NCI-H2227 treated with DMSO at 0.1 percent for 48 hours (cell line): ENCODE results near the gene DYRK1A.

ENCODE experiments used
- DNase-seq: peaks from one replicate; lab custom pipeline; 2025; lab: John Stamatoyannopoulos, UW

Gene DYRK1A

DNA sequence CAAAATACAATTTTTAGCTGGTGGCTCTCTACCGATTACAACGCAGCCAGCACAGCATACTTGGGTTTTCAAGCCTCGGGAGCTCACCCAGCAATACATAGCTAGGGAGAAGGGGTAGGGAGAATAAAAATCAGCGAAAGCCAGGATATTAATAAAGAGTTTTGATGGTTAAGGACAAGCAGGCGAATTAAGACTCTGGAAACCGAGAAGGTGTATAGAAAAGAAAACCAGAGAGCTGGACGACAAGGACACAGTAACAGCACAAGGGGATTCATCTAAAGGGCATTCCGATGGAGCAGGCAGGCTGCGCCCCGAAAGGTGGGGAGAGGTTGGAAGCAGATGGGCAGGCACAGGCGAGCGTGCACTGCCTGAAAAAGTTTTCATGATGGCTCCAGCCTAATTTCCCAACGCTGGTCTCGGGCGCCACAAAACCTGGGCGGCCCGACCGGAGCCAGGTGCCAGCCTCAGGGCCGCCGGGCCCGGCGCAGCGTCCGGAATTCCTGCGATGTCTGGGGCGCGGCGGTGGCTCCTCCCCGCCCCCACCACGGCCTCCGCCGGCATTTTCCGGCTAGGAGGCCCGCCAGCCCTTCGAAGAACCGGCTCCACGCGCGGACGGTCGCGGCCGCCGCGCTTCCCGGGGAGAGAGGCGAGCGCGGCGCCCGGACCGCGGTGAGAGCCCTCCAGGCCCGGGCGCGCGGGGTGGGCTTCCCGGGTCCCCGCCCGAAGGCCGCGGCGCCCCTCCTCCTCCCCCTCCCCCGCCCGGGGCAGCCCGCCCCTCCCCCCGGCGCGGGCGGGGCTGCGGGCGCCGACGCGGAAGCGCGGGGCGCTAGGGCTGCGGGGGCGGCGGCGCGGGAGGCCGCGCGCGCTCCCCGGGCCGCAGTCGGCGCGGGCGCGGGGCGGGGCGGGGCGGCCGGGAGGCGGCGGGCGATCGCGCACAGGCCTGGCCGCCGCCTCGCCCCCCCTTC is 774 bp upstream of the DYRK1A start:
- peak; percentile 55 for DNase-seq

DNA sequence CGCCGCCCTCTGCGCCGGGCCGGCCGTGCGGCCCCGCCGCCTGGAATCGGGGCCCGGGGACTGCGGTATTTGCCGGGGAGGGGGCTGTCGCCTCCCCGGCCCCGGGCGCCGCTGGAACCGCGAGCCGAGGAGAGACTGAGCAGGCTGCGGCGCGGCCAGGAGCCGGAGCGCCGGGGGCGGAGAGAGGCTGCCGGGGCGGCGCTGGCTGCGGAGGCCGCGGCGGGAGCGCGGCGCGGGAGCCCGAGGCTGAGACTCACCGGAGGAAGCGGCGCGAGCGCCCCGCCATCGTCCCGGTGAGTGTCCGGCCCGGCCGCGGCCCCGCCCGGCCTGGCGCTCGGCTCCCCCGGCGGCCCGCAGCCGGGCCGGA is 746 bp downstream of the DYRK1A start:
- DNase-seq = no peak

DNA sequence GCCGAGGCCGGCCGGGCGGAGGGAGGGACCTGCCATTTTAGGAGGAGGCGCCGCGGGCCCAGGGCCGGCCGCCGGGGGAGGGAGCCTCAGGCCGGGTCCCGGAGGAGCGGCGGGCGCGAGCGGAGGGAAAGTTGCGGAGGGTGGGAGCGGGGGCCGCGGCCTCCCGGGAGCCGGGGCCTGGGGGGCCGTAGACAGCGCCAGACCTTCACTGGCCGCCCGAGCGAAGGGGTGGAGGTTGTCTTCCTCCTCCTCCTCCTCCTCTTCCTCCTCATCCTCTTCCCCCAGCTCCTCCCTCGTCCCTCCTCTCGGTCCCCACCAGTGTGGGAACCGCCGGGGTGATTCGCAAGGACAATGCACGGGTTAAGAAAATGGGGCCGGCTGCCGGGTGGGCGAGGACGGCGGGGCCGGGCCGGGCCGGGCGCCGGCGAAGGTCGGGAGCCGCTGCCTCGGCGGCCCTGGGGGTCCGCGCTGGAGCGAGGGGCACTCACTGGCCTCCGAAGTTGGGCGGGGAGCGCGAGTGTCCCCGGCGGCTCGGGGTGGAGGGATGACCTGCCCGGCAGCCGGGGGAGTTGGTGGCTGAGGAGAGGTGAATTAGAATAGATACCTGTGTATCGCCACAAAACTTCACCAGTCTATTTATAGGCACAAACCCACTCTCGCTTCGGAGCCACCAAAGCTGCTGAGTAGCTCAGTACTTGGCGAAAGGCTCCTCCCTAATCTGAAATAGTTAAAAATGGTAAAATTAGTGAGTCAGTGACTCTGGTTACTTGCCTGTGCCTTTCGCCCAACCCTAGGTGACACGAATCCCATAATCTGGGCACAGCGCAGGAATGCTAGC is 1.3 kb downstream of the DYRK1A start:
- no peak for DNase-seq

DNA sequence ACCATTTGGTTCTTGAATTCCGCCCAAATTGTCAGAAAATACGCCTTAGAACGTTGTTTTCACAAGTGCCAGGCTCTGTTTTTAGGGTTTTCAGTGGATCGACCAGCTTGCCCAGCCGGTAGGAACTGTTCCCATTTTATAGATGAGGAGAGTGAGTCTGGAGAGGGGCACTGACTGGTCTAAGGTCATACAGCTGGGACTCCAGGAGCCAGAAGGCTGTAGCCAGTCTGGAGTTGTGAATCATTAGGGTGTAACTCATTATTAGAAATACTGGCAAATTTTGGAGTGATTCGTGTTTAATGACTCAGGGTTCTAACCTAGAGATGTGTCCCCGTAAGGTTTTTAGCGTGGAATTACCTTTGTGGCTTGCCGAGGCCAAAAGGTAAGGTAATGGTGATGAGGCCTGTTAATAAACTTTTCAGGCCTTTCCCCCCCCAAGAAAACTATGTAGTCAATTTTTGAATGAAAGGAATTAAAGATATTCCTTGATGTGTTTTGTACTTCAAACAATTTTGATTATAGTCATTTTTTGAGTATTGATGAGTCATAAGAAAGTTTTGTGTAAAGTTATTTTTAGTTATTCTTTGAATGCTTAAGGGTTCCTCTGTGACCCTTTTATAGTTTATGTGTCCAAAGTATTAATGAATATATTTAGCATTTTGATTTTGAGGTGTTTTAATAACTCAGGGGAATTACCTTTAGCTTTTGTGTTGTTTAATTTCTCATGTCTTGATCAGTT is 2.1 kb downstream of the DYRK1A start:
- DNase-seq = no peak

DNA sequence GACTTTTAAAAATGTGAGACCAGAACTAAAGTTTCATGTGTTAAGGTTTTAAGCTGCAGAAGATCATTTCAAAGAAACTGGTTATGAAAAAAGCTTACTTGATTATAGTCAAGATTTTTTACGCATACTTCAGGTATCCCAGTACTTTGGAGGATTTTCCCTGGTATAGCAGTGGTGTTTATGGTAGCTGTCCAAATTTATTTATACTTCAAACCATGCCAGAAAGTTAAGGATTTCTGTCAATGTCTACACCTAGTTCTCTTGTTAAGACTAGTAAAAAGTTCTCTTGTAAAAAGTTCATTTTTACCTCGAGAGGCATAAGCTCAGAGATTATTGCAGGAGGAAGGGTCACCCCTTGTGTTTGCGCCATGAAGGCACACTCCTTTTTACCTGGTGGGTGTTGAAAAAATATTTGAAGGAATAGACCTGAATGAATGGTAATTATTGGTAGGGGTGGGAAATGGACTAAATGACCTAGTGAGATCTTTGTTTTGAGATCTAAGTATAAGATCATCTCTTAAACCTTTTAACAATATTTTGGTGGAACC is 2.8 kb downstream of the DYRK1A start:
- DNase-seq = no peak

DNA sequence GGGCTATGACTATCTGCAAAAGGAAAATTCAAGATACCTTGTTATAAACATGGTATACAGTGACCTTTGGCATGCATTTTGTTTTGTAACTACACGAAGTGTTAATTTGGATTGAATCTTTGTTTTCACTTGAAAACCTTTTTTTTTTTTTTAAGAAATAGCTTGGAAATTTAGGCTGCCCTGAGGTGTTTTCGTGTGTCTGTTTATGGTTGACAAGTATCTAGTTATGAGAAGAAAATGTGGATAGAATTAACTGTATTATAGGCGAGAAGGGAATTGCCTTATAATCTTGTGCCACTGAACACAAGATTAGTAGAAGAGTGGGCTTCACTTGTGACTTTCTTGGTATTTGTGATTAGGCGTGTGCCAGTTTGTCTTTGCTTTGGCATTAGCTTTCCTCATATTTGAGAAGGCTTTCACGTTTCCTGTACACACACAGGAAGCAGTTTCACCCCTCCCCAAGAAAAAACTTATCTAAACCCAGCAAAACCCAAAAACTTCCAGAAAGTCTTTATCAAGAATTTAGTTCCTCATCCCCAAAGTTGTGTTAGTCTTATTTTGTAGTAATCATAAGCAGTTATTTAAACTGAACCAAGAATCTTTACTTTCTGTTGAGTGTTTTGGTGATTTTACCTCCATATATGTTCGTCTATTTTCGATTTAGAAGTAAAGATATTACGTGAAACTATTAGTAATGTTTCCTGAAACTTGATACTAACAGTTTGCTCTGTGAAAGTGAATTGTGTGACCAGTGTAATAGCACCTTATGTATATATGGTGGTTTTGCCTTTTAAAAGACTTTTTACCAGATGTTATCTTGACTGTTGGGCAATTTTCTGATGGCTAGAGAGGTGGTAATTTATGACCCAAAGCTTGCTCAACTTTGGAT is 3.8 kb downstream of the DYRK1A start:
- DNase-seq = no peak

DNA sequence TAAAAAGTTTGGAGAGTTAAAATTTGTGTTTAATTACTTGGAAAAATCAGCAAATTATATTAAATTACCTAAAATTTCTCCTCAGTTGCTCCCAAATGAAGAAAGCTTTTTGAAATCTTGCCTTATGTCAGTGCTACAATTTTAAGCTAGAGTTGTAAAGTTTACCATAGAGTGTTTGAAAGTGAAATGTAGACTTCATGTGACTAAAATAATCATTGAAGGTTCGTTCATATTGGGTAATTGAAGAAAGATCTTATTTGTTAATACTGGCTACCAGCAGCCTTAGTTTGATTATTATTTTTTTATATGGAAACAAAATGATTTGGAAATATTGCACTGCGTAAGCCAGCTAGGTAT is 4.4 kb downstream of the DYRK1A start:
- DNase-seq = no peak

DNA sequence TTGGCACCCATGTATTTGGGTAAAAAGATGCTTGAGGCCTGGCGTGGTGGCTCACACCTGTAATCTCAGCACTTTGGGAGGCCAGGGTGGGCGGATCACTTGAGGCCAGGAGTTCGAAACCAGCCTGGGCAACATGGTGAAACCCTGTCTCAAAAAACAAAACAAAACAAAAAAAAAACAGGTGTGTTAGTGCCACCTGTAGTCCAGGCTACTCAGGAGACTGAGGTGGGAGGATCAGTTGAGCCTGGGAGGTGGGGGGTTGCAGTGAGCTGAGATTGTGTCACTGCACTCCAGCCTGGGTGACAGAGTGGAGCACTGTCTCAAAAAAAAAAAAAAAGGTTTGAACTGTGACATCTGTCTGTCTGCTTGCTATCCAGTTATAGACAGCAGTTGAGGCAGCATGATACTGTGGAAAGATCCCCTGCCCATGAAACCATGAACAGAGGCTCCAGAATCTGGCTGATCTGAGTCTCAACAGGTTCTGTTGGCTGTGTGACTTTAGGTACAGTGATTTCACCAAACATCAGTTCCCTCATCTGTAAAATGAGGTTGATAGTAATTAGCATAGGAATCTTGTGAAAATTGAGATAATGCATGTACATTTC is 5.7 kb downstream of the DYRK1A start:
- DNase-seq = no peak

DNA sequence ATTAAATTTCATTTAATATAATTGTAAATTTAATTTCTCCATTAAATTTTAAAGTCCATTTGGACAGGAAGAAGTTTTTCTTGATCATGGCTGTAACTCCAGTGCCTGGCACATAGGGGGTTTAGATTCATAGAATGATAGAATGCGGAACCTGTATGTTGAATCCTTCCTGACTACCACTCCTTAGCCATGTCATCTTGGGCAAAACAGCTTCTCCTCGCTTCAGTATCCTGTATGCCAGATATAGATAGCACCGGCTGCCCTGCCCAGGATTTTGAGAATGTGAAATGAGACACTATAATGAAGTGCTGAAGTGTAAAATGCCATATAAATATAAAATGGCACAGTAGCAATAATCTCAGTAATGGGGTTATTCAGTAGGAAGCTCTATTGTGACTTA is 6.4 kb downstream of the DYRK1A start:
- DNase-seq = no peak

DNA sequence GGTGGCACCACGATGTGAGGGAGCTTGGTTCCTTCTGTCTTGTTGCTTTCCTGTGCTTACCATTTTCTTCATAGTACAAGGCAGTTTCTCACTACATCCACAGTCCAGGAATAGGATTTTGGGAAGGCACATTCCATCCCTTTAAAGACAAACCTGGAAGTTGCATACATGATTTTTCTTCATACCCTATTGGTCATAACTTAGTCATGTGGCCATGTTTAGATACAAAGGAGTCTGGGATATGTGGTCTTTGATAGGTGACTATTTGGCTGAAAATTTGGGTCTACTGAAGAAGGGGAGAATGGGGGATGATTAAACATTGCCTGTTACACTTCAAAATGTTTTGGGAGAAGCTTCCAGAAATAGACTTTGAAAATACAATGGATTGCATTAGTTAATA is 7.0 kb downstream of the DYRK1A start:
- DNase-seq = no peak

DNA sequence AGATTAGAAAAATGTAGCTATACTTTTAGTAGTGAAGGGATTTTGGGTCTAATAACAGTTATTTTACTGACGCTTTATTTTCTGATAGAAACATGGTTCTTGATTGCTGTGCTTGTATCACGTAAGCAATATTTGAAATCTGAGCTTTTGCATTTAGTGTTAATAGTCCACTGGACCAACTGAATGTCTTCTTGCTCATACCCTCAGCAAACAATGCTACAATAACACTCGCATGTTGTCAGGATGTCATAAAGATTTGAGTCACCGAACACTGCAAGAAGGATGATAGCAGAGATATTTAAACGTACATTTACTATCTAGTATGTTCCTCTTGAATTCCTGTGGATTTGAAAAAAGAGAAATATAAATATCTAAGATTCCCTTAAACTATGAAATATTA is 7.5 kb downstream of the DYRK1A start:
- DNase-seq = no peak

DNA sequence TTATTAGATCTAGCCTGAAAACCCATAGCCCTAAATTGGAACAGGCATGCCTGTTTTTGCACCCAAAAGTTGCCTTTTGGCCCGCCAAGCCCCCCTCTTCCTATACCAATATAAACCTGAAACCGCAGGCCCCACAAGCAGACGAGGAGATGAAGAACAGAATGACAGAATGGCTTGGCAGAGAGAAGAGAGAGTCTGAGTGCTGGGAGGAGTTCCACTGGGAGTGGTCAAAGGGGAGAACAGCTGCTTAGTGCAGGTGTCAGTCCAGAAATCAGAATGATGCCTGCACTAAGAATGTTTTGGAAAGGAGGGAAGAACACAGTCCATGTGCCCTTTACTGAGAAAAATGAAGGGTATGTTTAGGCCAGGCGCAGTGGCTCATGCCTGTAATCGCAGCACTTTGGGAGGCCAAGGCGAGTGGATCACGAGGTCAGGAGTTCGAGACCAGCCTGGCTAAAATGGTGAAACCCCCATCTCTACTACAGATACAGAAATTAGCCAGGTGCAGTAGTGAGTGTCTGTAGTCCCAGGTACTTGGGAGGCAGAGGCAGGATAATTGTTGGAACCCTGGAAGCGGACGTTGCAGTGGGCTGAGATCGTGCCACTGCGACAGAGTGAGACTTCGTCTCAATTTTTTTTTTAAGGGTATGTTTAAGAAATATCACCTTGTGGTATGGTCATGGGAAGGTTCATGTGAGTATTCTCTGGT is 9.4 kb downstream of the DYRK1A start:
- no peak for DNase-seq

DNA sequence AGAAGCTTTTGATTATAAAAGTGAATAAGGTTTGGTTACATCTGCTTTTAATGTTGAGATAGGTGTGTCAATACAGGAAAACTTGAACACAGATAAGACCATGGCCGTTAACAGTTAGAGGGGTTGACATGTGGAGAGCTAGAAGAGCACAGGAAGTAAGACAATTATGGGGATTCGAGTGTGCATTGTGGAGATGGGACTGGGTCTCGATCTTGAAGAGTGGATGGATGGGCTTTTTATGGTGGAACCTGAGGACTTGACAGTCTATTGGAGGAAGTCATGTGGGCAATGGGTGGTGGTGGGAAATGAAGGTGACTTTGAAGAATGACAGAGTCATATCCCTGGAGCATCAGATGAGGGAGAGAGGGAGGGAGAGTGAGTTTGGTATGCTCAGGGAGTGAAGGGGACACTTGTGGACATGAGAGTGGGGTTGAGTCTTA is 12.1 kb downstream of the DYRK1A start:
- no peak for DNase-seq

DNA sequence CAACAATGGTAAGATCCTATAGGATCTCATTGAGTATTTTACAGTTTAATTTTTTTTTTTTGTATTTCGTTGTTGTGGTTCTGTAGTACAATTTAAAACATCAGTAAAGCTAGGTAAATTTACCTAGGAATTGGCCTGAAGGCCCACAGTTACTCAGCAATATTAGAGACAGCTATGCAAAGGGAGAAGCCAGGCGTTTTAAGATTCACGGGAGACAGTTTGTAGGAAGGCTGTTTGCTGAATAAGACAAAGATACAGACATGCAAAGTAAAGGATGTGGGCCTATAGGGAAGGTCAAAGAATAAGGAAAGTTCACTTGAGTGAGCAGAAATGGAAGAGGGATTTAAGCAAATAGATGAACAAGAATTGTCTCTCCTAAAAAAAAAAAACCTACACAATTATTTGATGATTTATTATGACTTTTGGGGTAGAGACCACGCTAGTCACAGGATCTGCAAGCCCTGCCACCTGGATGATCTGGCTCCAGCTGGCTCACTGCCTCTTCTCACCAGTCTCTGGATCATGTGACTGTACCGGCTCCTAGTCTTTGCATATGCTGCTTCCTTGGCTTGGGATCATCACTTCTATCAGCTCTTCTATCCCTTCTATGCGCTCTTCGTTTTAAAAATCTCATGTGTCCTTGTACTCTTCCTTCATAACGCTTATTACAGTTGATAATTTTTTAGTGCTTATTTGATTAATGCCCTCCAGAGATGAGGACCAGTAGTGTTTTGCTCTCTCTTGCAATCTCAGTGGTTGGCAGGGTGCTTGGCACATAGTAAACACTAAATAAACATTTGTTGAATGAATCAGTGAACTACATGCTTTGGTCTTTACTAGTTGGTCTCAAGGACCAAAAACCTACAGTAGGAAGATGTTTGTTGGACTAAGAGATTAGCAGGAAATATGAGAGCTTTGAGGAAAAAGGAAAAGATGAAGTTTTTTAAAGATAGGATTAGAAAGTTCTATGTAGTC is 14.1 kb downstream of the DYRK1A start:
- no peak for DNase-seq

DNA sequence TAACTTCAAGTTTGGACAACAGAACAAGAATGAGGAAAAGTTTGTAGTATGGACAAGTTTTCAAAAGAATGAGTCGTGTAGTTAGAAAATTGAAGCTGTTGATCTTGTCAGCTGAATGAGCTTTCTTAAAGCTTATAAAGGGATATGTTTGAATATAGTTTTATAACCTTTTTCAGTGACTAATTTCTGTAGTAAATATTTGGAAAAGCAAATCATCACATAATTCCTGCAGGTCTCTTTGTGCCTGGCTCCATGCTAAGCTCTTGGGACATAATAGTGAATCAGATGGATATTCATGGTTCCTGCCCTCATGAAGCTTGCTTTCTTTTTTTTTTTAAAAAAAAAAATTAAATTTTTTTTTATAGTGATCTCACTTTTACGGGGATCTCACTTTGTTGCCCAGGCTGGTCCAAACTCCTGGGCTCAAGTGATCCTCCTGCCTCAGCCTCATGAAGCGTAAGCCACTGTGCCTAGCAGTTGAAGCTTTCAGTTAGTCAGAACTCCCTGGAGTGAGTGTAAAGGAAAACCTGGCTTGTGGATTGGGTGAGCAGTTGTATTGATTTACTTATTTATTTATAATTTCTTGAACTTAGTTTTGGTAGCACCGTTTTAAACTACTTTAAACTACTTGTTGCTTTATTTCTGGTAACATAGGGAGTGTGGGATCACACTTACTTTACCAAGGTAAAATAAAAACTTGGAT is 15.5 kb downstream of the DYRK1A start:
- no peak for DNase-seq

DNA sequence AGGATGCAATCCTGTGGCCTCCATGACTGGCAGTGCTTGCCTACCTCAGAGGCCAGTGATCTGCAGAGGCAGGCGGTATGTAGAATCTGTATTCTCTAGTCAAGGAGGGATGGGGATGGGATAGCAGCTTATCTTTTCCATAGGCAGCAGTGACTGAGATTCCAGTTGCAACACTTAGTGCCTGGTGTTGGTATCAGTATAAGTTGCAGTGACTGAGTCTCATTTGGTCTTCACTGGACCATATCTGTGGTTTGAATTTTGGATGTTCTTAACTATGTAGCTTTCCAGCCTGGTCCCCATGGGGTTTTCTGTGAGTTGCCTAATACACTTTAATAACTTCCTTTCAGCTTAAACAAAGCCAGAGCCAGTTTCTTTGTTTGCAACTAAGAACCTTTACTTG is 16.5 kb downstream of the DYRK1A start:
- DNase-seq = no peak

DNA sequence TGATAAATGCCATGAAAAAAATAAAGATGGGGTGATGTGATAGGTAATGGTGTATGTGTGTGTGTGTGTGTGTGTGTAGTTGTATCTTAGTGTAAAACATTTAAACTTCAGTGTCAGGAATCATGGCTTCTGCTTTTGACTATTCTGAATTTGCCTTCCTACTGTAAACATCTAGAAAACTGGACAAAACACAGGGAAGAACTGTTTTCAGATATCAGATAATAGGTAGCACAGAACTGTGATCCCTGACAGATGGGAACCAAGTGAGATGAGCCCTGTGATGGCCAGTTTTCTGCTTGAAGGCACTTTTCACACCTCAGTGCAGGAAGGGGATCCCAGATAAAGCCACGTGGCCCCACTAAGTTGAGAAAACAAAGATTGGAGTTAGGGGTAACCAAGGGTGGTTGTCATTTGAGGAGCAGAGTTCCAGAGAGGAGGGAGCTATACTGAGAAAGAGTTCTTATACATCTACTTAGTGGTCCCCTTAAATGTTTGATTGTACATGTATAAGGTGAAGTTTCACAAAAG is 17.3 kb downstream of the DYRK1A start:
- DNase-seq = no peak

DNA sequence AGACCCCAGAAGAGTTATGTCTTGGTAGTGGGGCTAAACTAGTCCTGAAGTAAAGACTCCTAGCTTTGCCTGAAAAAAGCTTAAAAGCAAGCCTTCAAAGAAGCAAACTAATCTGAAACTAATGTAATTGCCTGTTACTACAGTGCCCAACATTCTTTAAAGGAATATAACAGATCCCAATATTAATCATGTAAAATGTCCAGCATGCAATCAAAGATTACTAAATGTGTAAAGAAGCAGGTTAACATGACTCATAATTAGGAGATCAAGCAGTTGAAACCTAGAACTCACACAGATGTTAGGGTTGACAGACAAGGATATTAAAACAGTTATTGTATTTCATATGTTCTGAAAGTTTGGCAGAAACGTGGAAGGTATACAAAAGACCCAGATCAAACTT is 17.8 kb downstream of the DYRK1A start:
- DNase-seq = no peak
